ENCODE results near the gene CCDC185. TPM values are rescaled to one million over a fixed set of nuclear protein-coding genes. Genes with fewer than 3 reads are reported as not detected.
"Not testable (repeated sequence)": the region's sequence is repeated elsewhere in the genome, so short reads cannot be mapped to it uniquely, and the experiment has no call there.

CCDC185 gene
- total RNA-seq, 4 donors from 2014 or later, result not detected

- Histone ChIP-seq H3K4me3 (no peak overlapping the region), H3K27ac (no peak overlapping the region), H3K27me3 (no peaks in the 10 kb centered on the region), H3K4me1 (no peaks in the 10 kb centered on the region), H3K9me3 (peaks cover 6% of the 10 kb centered on the region), H3K36me3 (no peaks in the 10 kb centered on the region)
- 83% methylated on average over 4 of the region's 4 CpGs for WGBS
- no peak for TF ChIP-seq EP300 (IDR thresholded peaks at IDR 0.05)
- TF ChIP-seq POLR2A (IDR thresholded peaks at IDR 0.05), result no peak
- DNase-seq (ENCODE audit: low spot score in 2 of 2), result no peak
Measured at GRCh38 chr1:223374064-223374610, 19.1 kb upstream of the CCDC185 start.

- Histone ChIP-seq H3K36me3 (no peaks in the 10 kb centered on the region), H3K4me3 (no peak overlapping the region), H3K27me3 (no peaks in the 10 kb centered on the region), H3K4me1 (no peaks in the 10 kb centered on the region), H3K27ac (no peak overlapping the region), H3K9me3 (peaks cover 6% of the 10 kb centered on the region)
- DNase-seq (ENCODE audit: low spot score in 2 of 2), result no peak
- TF ChIP-seq EP300 (IDR thresholded peaks at IDR 0.05), result no peak
- no peak for TF ChIP-seq POLR2A (IDR thresholded peaks at IDR 0.05)
- no peak for TF ChIP-seq CTCF (IDR thresholded peaks at IDR 0.05)
- no peak for TF ChIP-seq POLR2AphosphoS5 (IDR thresholded peaks at IDR 0.05)
Measured at GRCh38 chr1:223378754-223379153, 14.5 kb upstream of the CCDC185 start.

- Histone ChIP-seq H3K27me3 (peaks cover under 1% of the 10 kb centered on the region), H3K9me3 (no peaks in the 10 kb centered on the region), H3K36me3 (no peaks in the 10 kb centered on the region), H3K27ac (no peak overlapping the region), H3K4me1 (no peaks in the 10 kb centered on the region), H3K4me3 (no peak overlapping the region)
- no peak for DNase-seq (ENCODE audit: low spot score in 2 of 2)
- 79% methylated on average over 2 of the region's 2 CpGs for WGBS
- TF ChIP-seq CTCF (IDR thresholded peaks at IDR 0.05) (no peak), POLR2A (IDR thresholded peaks at IDR 0.05) (no peak), EP300 (IDR thresholded peaks at IDR 0.05) (no peak), POLR2AphosphoS5 (IDR thresholded peaks at IDR 0.05) (no peak)
Measured at GRCh38 chr1:223386013-223386412, 7.2 kb upstream of the CCDC185 start.

- no peak overlapping the region for H3K4me3 ChIP-seq
- H3K36me3 ChIP-seq, result no peaks in the 10 kb centered on the region
- H3K9me3 ChIP-seq, result peaks cover 3% of the 10 kb centered on the region
- H3K27me3 ChIP-seq, result peaks cover 23% of the 10 kb centered on the region
- TF ChIP-seq POLR2A (IDR thresholded peaks at IDR 0.05), result no peak
- no peak for TF ChIP-seq CTCF (IDR thresholded peaks at IDR 0.05)
- no peak for TF ChIP-seq POLR2AphosphoS5 (IDR thresholded peaks at IDR 0.05)
- no peak for TF ChIP-seq EP300 (IDR thresholded peaks at IDR 0.05)
- H3K27ac ChIP-seq, result no peak overlapping the region
- no peak for DNase-seq (ENCODE audit: low spot score in 2 of 2)
- H3K4me1 ChIP-seq, result peaks cover 11% of the 10 kb centered on the region
Measured at GRCh38 chr1:223390618-223391017, 2.6 kb upstream of the CCDC185 start.

GRCh38 chr1:223394242-223394641, 1.0 kb downstream of the CCDC185 start:
- H3K27ac ChIP-seq, result no peak overlapping the region
- WGBS, result 81% methylated on average over 22 of the region's 27 CpGs
- TF ChIP-seq POLR2A (IDR thresholded peaks at IDR 0.05), result no peak
- H3K4me1 ChIP-seq, result peaks cover 11% of the 10 kb centered on the region
- H3K4me3 ChIP-seq, result no peak overlapping the region
- no peaks in the 10 kb centered on the region for H3K36me3 ChIP-seq
- H3K9me3 ChIP-seq, result peaks cover 3% of the 10 kb centered on the region
- peaks cover 23% of the 10 kb centered on the region for H3K27me3 ChIP-seq
- DNase-seq (ENCODE audit: low spot score in 2 of 2), result no peak

- peaks cover 23% of the 10 kb centered on the region for H3K27me3 ChIP-seq
- H3K27ac ChIP-seq, result no peak overlapping the region
- H3K9me3 ChIP-seq, result peaks cover 3% of the 10 kb centered on the region
- 91% methylated on average over 12 of the region's 13 CpGs for WGBS
- no peak for DNase-seq (ENCODE audit: low spot score in 2 of 2)
- no peaks in the 10 kb centered on the region for H3K36me3 ChIP-seq
- peaks cover 11% of the 10 kb centered on the region for H3K4me1 ChIP-seq
- TF ChIP-seq POLR2AphosphoS5 (IDR thresholded peaks at IDR 0.05) (no peak), EP300 (IDR thresholded peaks at IDR 0.05) (no peak), CTCF (IDR thresholded peaks at IDR 0.05) (no peak), POLR2A (IDR thresholded peaks at IDR 0.05) (no peak)
- H3K4me3 ChIP-seq, result no peak overlapping the region
Measured at GRCh38 chr1:223394706-223395105, 1.5 kb downstream of the CCDC185 start.

GRCh38 chr1:223399393-223399792, 6.2 kb downstream of the CCDC185 start:
- H3K27me3 ChIP-seq; H3K4me1 ChIP-seq; H3K27ac ChIP-seq; DNase-seq (ENCODE audit: low spot score in 2 of 2); H3K4me3 ChIP-seq; H3K9me3 ChIP-seq; H3K36me3 ChIP-seq: not testable (repeated sequence)
- WGBS, result no CpG with 5 or more reads among the region's 6 CpGs

Measured in suprapubic skin (tissue), 4 donors.